ELR (cell line): ENCODE results near the gene ZNF236.
A peak's percentile ranks its signal among the peaks of the same experiment; 100 is the strongest.

Experiments
- DNase-seq: peaks from one replicate; pipeline ENCODE4 v3.0.0-alpha.2; 2015; ENCODE audit warnings: low read depth

Gene ZNF236

GRCh38 chr18:76973520-76974266 is 151.3 kb downstream of the ZNF236 start:
- no peak for DNase-seq

GRCh38 chr18:76974386-76974785 is 152.0 kb downstream of the ZNF236 start:
- no peak for DNase-seq

GRCh38 chr18:76975577-76976110 is 153.3 kb downstream of the ZNF236 start:
- DNase-seq, result no peak

GRCh38 chr18:76977108-76977621 is 154.8 kb downstream of the ZNF236 start:
- DNase-seq, result no peak

GRCh38 chr18:76977684-76978232 is 155.4 kb downstream of the ZNF236 start:
- no peak for DNase-seq

GRCh38 chr18:76978616-76979015 is 156.3 kb downstream of the ZNF236 start:
- no peak for DNase-seq

- DNase-seq, result no peak
Measured at GRCh38 chr18:76979111-76979751, 156.9 kb downstream of the ZNF236 start.

- no peak for DNase-seq
Measured at GRCh38 chr18:76979906-76980305, 157.5 kb downstream of the ZNF236 start.

GRCh38 chr18:76980663-76981395 is 158.5 kb downstream of the ZNF236 start:
- no peak for DNase-seq

- no peak for DNase-seq
Measured at GRCh38 chr18:76981396-76981968, 159.1 kb downstream of the ZNF236 start.

GRCh38 chr18:76982038-76982437 is 159.7 kb downstream of the ZNF236 start:
- DNase-seq, result no peak

- peak; percentile 82 for DNase-seq
Measured at GRCh38 chr18:76982841-76983583, 160.7 kb downstream of the ZNF236 start.

GRCh38 chr18:76983613-76984051 is 161.3 kb downstream of the ZNF236 start:
- DNase-seq, result no peak

GRCh38 chr18:76984193-76985155 is 162.1 kb downstream of the ZNF236 start:
- no peak for DNase-seq

GRCh38 chr18:76985156-76985950 is 163.0 kb downstream of the ZNF236 start:
- no peak for DNase-seq

GRCh38 chr18:76985951-76986236 is 163.5 kb downstream of the ZNF236 start:
- no peak for DNase-seq

GRCh38 chr18:76986406-76986805 is 164.0 kb downstream of the ZNF236 start:
- no peak for DNase-seq

- DNase-seq, result no peak
Measured at GRCh38 chr18:76988031-76988826, 165.9 kb downstream of the ZNF236 start.
